HCT116 (cell line): ENCODE results near the gene DPYD. TPM values are rescaled to one million over a fixed set of nuclear protein-coding genes. Genes with fewer than 3 reads are reported as not detected.

Experiments used
- ATAC-seq: fragments of 200-7000 bp; cut with Tn5 transposase; 2 replicates; pipeline ENCODE4 v1.9.1; 2020; ENCODE audit warnings: mild to moderate bottlenecking, moderate library complexity
- BruUV-seq: library from RNA; stranded (reverse); fragments of 400-500 nt; replicated peaks from 2 replicates; lab custom pipeline; 2021; lab: Mats Ljungman, UMichigan
- CTCF ChIA-PET: fragments of 300-600 bp; sonication (Branson Sonifier 250); formaldehyde crosslinking; loops from one replicate; lab custom pipeline; 2021; ENCODE audit warnings: antibody characterized with exemption; lab: Charles Lee
- POLR2A ChIA-PET: fragments of 300-600, 350-600 bp; sonication (Branson Sonifier 250); formaldehyde crosslinking; loops from one replicate; lab custom pipeline; 2021; ENCODE audit warnings: antibody characterized with exemption; lab: Charles Lee
- RAD21 ChIA-PET, 2 experiments: fragments of 300-600 bp; sonication (Branson Sonifier 250); formaldehyde crosslinking; loops; one replicate each; lab custom pipeline; 2023; ENCODE audit warnings: low total read pairs in 2 of 2; ENCODE audit not compliant: uncharacterized antibody in 2 of 2, unreplicated experiment in 2 of 2, low non-redundant PET in 1 of 2; lab: Charles Lee
- DNase-seq: peaks from one replicate; pipeline ENCODE4 v3.0.0-alpha.2; 2010; ENCODE audit warnings: low read depth, low spot score
- H2AFZ ChIP-seq: fragments of 200-600 bp; shearing (Covaris generic), sonication (generic); 2 replicates; pipeline ENCODE4 v1.6.1; 2017; ENCODE audit warnings: low read depth, mixed run types, mixed read lengths, antibody characterized with exemption, low read length; ENCODE audit not compliant: poor library complexity, severe bottlenecking
- H3K27ac ChIP-seq: 2 replicates; pipeline ENCODE4 v1.5.1; 2012; ENCODE audit warnings: low read depth, low read length
- H3K27me3 ChIP-seq: fragments of 200-600 bp; sonication (generic); 2 replicates; pipeline ENCODE4 v1.6.1; 2016; ENCODE audit warnings: mixed run types, low read length, mixed read lengths; ENCODE audit not compliant: insufficient read depth
- H3K36me3 ChIP-seq, 2 experiments: fragments of 200-500 bp in 1 of 2; fragments of 200-600 bp in 1 of 2; sonication (Bioruptor generic) in 1 of 2; sonication (generic) in 1 of 2; 2 replicates each; pipeline versions ENCODE4 v1.5.1 to v1.6.1; 2014 to 2016; ENCODE audit warnings: low read length in 2 of 2, inconsistent platforms in 1 of 2, mixed read lengths in 1 of 2, mixed run types in 1 of 2; ENCODE audit not compliant: insufficient read depth in 2 of 2, control insufficient read depth in 1 of 2
- H3K4me1 ChIP-seq, 2 experiments: fragments of 200-600 bp in 1 of 2; sonication (generic) in 1 of 2; 2 replicates each; pipeline versions ENCODE4 v1.5.1 to v1.6.1; 2012 to 2017; ENCODE audit warnings: low read length in 2 of 2, inconsistent platforms in 1 of 2, mild to moderate bottlenecking in 1 of 2, mixed read lengths in 1 of 2, mixed run types in 1 of 2, moderate library complexity in 1 of 2; ENCODE audit not compliant: insufficient read depth in 2 of 2, control insufficient read depth in 1 of 2
- H3K4me2 ChIP-seq: fragments of 200-600 bp; sonication (generic); 2 replicates; pipeline ENCODE4 v1.6.1; 2017; ENCODE audit warnings: mixed run types, low read length, mixed read lengths
- H3K4me3 ChIP-seq, 2 experiments: fragments of 200-600 bp in 1 of 2; sonication (generic) in 1 of 2; replicated peaks in 1 of 2; 2 replicates each; pipeline ENCODE4 v1.5.1; 2011 to 2016; ENCODE audit warnings: low read length in 2 of 2, control low read depth in 1 of 2, low read depth in 1 of 2, mild to moderate bottlenecking in 1 of 2, mixed read lengths in 1 of 2, mixed run types in 1 of 2
- H3K79me2 ChIP-seq: fragments of 200-600 bp; sonication (generic); 2 replicates; pipeline ENCODE4 v1.6.1; 2017; ENCODE audit warnings: mild to moderate bottlenecking, mixed run types, low read length, moderate library complexity, mixed read lengths; ENCODE audit not compliant: insufficient read depth
- H3K9ac ChIP-seq: fragments of 200-600 bp; sonication (generic); 2 replicates; pipeline ENCODE4 v1.6.1; 2016; ENCODE audit warnings: low read length, mixed read lengths
- H3K9me2 ChIP-seq: fragments of 200-600 bp; sonication (generic), shearing (Covaris generic); 2 replicates; pipeline ENCODE4 v1.6.1; 2017; ENCODE audit warnings: mixed run types, mild to moderate bottlenecking, moderate library complexity; ENCODE audit not compliant: insufficient read depth
- H3K9me3 ChIP-seq, 2 experiments: fragments of 200-500 bp in 1 of 2; fragments of 200-600 bp in 1 of 2; sonication (Bioruptor generic) in 1 of 2; sonication (generic) in 1 of 2; 2 replicates each; pipeline ENCODE4 v1.6.1; 2014 to 2017; ENCODE audit warnings: low read length in 2 of 2, mixed read lengths in 2 of 2, inconsistent platforms in 1 of 2, low read depth in 1 of 2, mild to moderate bottlenecking in 1 of 2, mixed run types in 1 of 2, moderate library complexity in 1 of 2; ENCODE audit not compliant: control insufficient read depth in 1 of 2, insufficient read depth in 1 of 2
- H4K20me1 ChIP-seq: fragments of 200-600 bp; sonication (generic), shearing (Covaris generic); 2 replicates; pipeline ENCODE4 v1.6.1; 2017; ENCODE audit warnings: mixed run types, mild to moderate bottlenecking, moderate library complexity; ENCODE audit not compliant: insufficient read depth
- CBX3 ChIP-seq: IDR thresholded peaks from 2 replicates; pipeline ENCODE4 v1.6.1; 2012; ENCODE audit warnings: low read depth
- CEBPB ChIP-seq: IDR thresholded peaks from 2 replicates; pipeline ENCODE4 v1.6.1; 2012; ENCODE audit warnings: low read depth
- ELF1 ChIP-seq: IDR thresholded peaks from 2 replicates; pipeline ENCODE4 v1.6.1; 2012; ENCODE audit warnings: low read depth, borderline replicate concordance
- EZH2 ChIP-seq: fragments of 200-600 bp; sonication (generic); IDR thresholded peaks from 2 replicates; pipeline ENCODE4 v1.6.1; 2017; ENCODE audit warnings: antibody characterized with exemption, mixed run types
- JUND ChIP-seq: IDR thresholded peaks from 2 replicates; pipeline ENCODE4 v1.6.1; 2012
- POLR2A ChIP-seq: IDR thresholded peaks from 2 replicates; pipeline ENCODE4 v1.7.0; 2011; ENCODE audit warnings: borderline replicate concordance; ENCODE audit not compliant: insufficient read depth, insufficient read length; ENCODE audit errors: extremely low read depth
- RAD21 ChIP-seq: IDR thresholded peaks from 2 replicates; pipeline ENCODE4 v1.6.1; 2012; ENCODE audit warnings: low read depth, mild to moderate bottlenecking
- SIN3A ChIP-seq: IDR thresholded peaks from 2 replicates; pipeline ENCODE4 v1.6.1; 2012; ENCODE audit warnings: low read depth
- SP1 ChIP-seq: IDR thresholded peaks from 2 replicates; pipeline ENCODE4 v1.6.1; 2012; ENCODE audit warnings: low read depth
- SRF ChIP-seq: IDR thresholded peaks from 2 replicates; pipeline ENCODE4 v1.6.1; 2012; ENCODE audit warnings: low read depth
- TCF7L2 ChIP-seq: IDR thresholded peaks from 2 replicates; pipeline ENCODE4 v1.7.0; 2011; ENCODE audit warnings: borderline replicate concordance, inconsistent platforms; ENCODE audit not compliant: insufficient read depth, insufficient read length; ENCODE audit errors: extremely low read depth
- ZFX ChIP-seq: fragments of 450-650 bp; IDR thresholded peaks from 2 replicates; pipeline ENCODE4 v1.6.1; 2017
- intact Hi-C: fragments of 100-400 bp; cut with micrococcal nuclease; formaldehyde crosslinking; loops from 2 replicates; pipeline ENCODE4 v1.10.0; 2022
- total RNA-seq: library from RNA; stranded (reverse); gene quantifications from one replicate; pipeline ENCODE4 v1.2.1, GENCODE V29; 2021; ENCODE audit not compliant: unreplicated experiment
- TF ChIP-seq, protein P1 (sequence below), 3 experiments: fragments of 200-600 bp in 1 of 3; sonication (generic) in 1 of 3; IDR thresholded peaks in 2 of 3; conservative IDR thresholded peaks in 1 of 3; 2 replicates each; pipeline ENCODE4 v1.5.1; 2012 to 2017; ENCODE audit warnings: low read depth in 2 of 3, low read length in 2 of 3, antibody characterized with exemption in 1 of 3, borderline replicate concordance in 1 of 3, control low read depth in 1 of 3, mild to moderate bottlenecking in 1 of 3, mixed read lengths in 1 of 3, mixed run types in 1 of 3, moderate library complexity in 1 of 3; ENCODE audit not compliant: insufficient read depth in 1 of 3
- TF ChIP-seq, protein P2 (sequence below): IDR thresholded peaks from 2 replicates; pipeline ENCODE4 v1.6.1; 2012
- TF ChIP-seq, protein P3 (sequence below): IDR thresholded peaks from 2 replicates; pipeline ENCODE4 v1.6.1; 2012
- TF ChIP-seq, protein P4 (sequence below): IDR thresholded peaks from 2 replicates; pipeline ENCODE4 v1.6.1; 2011; ENCODE audit warnings: mild to moderate bottlenecking, low read length, moderate library complexity; ENCODE audit not compliant: insufficient replicate concordance; ENCODE audit errors: extremely low read depth

DPYD gene
- total RNA-seq, 1 experiment from 2014 or later: 1.7 TPM

DNA sequence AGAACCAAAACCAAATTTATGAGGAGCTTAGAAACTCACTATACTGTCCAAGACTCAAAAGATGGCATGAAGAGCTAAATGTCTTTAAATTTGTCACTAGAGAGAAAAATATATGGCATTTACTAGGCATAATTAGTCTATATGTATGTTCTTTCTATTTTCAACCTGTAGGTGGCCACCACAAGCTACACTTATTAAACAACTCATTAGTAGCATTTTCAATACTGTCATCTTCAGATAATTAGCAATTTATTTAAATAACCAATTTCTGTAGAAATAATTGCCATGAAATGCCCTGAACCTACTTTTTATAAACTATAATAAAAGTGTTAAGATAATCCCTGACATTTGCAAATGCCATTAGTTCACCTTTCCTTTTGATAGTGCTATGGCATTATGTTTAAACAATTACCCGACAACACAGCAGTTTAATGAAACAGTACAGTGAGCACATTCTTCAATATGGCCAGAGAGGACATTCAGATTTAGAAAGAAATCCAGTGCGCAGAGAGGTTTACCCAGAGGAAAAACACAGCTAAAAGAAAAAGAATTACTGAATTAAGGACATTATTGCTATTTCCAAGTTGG, 676.8 kb downstream of the DPYD start:
- Histone ChIP-seq H3K4me1 (no peaks in the 10 kb centered on the region), H3K4me2 (no peak overlapping the region), H3K27ac (no peak overlapping the region), H3K9ac (no peak overlapping the region), H3K27me3 (no peaks in the 10 kb centered on the region), H3K9me3 (no peaks in the 10 kb centered on the region), H2AFZ (no peak overlapping the region), H3K36me3 (no peaks in the 10 kb centered on the region), H3K9me2 (no peaks in the 10 kb centered on the region), H3K79me2 (no peaks in the 10 kb centered on the region), H3K4me3 (no peak overlapping the region), H4K20me1 (no peaks in the 10 kb centered on the region)
- 0 out of 2 replicates have a peak, but pooled peaks have one; percentile 52 for ATAC-seq
- ChIA-PET CTCF (interaction anchor here (0.7 to 2.2 kb wide), 14 partner anchors 8 to 1224 kb away, joined by 3 to 14 read pairs (median 4); partner anchors contain the start of gene DPYD), POLR2A (no interaction called here), RAD21 (interaction anchor here (1.1 to 1.5 kb wide), 2 partner anchors 282 kb away, joined by 5 to 6 read pairs; no protein-coding TSS in a partner anchor)
- TF ChIP-seq EZH2: no peak
- TF ChIP-seq, protein P1, sequence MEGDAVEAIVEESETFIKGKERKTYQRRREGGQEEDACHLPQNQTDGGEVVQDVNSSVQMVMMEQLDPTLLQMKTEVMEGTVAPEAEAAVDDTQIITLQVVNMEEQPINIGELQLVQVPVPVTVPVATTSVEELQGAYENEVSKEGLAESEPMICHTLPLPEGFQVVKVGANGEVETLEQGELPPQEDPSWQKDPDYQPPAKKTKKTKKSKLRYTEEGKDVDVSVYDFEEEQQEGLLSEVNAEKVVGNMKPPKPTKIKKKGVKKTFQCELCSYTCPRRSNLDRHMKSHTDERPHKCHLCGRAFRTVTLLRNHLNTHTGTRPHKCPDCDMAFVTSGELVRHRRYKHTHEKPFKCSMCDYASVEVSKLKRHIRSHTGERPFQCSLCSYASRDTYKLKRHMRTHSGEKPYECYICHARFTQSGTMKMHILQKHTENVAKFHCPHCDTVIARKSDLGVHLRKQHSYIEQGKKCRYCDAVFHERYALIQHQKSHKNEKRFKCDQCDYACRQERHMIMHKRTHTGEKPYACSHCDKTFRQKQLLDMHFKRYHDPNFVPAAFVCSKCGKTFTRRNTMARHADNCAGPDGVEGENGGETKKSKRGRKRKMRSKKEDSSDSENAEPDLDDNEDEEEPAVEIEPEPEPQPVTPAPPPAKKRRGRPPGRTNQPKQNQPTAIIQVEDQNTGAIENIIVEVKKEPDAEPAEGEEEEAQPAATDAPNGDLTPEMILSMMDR (IDR thresholded peaks at IDR 0.05 in 2 of 3, conservative IDR thresholded peaks at IDR 0.05 in 1 of 3; ENCODE audit: borderline replicate concordance in 1 of 3, insufficient read depth in 1 of 3, low read depth in 2 of 3, low read length in 2 of 3): peak; percentile 38 to 62 (median 55); a peak in 5 of 6 replicates
- TF ChIP-seq, protein P2, sequence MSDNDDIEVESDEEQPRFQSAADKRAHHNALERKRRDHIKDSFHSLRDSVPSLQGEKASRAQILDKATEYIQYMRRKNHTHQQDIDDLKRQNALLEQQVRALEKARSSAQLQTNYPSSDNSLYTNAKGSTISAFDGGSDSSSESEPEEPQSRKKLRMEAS: no peak
- peak; percentile 71 for TF ChIP-seq RAD21
- TF ChIP-seq POLR2A: no peak
- no TSS peak for BruUV-seq
- peak; percentile 12 for DNase-seq
- intact Hi-C loops: loop anchor here (2.0 to 5.0 kb wide), 2 partner anchors 578 to 807 kb away; no protein-coding TSS in a partner anchor

DNA sequence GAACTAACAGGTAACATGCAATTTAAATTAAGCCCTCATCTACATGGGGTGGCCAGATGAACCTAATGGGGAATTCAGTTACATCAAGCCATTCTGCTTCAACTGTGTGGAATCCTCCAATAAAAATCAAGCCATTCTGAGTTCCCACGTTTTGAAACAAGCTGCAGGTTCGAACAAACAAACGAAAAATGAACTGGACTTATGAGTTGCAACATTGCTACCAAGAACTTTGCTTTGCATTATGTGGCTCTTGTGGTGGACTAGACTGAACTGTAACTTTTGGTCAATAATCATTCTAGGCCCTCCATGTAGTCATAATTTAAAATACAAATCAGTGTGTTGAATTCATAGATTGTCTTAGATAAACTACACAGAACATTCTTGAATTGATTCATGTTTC, 682.0 kb downstream of the DPYD start:
- no peak for ATAC-seq
- ChIA-PET CTCF (no interaction called here), RAD21 (no interaction called here)
- no peak overlapping the region for H2AFZ ChIP-seq
- no TSS peak for BruUV-seq
- H3K4me3 ChIP-seq: no peak overlapping the region
- no peaks in the 10 kb centered on the region for H3K27me3 ChIP-seq
- H3K36me3 ChIP-seq: no peaks in the 10 kb centered on the region
- no peak overlapping the region for H3K9ac ChIP-seq
- no peaks in the 10 kb centered on the region for H3K9me2 ChIP-seq
- H3K4me1 ChIP-seq: no peaks in the 10 kb centered on the region
- H4K20me1 ChIP-seq: no peaks in the 10 kb centered on the region
- H3K79me2 ChIP-seq: no peaks in the 10 kb centered on the region
- no peaks in the 10 kb centered on the region for H3K9me3 ChIP-seq
- intact Hi-C loops: no loop called here
- TF ChIP-seq SP1: no peak
- no peak for TF ChIP-seq SIN3A
- TF ChIP-seq JUND: no peak
- TF ChIP-seq RAD21: no peak
- no peak for TF ChIP-seq ZFX
- TF ChIP-seq EZH2: no peak
- TF ChIP-seq, protein P3, sequence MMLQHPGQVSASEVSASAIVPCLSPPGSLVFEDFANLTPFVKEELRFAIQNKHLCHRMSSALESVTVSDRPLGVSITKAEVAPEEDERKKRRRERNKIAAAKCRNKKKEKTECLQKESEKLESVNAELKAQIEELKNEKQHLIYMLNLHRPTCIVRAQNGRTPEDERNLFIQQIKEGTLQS: no peak
- no peak for TF ChIP-seq ELF1
- TF ChIP-seq TCF7L2: no peak
- TF ChIP-seq, protein P4, sequence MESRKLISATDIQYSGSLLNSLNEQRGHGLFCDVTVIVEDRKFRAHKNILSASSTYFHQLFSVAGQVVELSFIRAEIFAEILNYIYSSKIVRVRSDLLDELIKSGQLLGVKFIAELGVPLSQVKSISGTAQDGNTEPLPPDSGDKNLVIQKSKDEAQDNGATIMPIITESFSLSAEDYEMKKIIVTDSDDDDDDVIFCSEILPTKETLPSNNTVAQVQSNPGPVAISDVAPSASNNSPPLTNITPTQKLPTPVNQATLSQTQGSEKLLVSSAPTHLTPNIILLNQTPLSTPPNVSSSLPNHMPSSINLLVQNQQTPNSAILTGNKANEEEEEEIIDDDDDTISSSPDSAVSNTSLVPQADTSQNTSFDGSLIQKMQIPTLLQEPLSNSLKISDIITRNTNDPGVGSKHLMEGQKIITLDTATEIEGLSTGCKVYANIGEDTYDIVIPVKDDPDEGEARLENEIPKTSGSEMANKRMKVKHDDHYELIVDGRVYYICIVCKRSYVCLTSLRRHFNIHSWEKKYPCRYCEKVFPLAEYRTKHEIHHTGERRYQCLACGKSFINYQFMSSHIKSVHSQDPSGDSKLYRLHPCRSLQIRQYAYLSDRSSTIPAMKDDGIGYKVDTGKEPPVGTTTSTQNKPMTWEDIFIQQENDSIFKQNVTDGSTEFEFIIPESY: no peak
- no peak for TF ChIP-seq CEBPB
- no peak for TF ChIP-seq SRF
- TF ChIP-seq CBX3: no peak
- TF ChIP-seq, all 23 proteins: peak for 0
- Histone ChIP-seq H3K4me2 (no peak overlapping the region), H3K27ac (no peak overlapping the region)
- POLR2A ChIA-PET: no interaction called here
- no peak for DNase-seq
